GM18870 (cell line): Measurements from ENCODE around the gene XPA.
A peak's percentile ranks its signal among the peaks of the same experiment; 100 is the strongest.
"Not testable (repeated sequence)": the region's sequence is repeated elsewhere in the genome, so short reads cannot be mapped to it uniquely, and the experiment has no call there.

ENCODE experiments used
- ATAC-seq: cut with Tn5 transposase; IDR thresholded peaks from one replicate; pipeline ENCODE4 v1.9.1; 2021; ENCODE audit warnings: moderate library complexity; ENCODE audit not compliant: unreplicated experiment

XPA gene

GRCh38 chr9:97696803-97697601 lies at the start of gene XPA:
XPA (minus strand) TSS chr9:97697340; CDS start chr9:97697292, 48 bp downstream.
- peak; percentile 79 for ATAC-seq

GRCh38 chr9:97744710-97745708 lies 47.9 kb upstream of the XPA start:
- ATAC-seq: no peak

GRCh38 chr9:97744025-97744424 lies 46.9 kb upstream of the XPA start:
- not testable (repeated sequence) for ATAC-seq

- no peak for ATAC-seq
Measured at GRCh38 chr9:97742545-97742944, 45.4 kb upstream of the XPA start.

GRCh38 chr9:97741947-97742346 lies 44.8 kb upstream of the XPA start:
- no peak for ATAC-seq

GRCh38 chr9:97740848-97741821 lies 44.0 kb upstream of the XPA start:
- no peak for ATAC-seq

GRCh38 chr9:97737429-97737828 lies 40.3 kb upstream of the XPA start:
- no peak for ATAC-seq

GRCh38 chr9:97735070-97735600 lies 38.0 kb upstream of the XPA start:
- ATAC-seq: no peak

- ATAC-seq: no peak
Measured at GRCh38 chr9:97726716-97727115, 29.6 kb upstream of the XPA start.

GRCh38 chr9:97723819-97724218 lies 26.7 kb upstream of the XPA start:
- no peak for ATAC-seq

- ATAC-seq: no peak
Measured at GRCh38 chr9:97722331-97722730, 25.2 kb upstream of the XPA start.

- no peak for ATAC-seq
Measured at GRCh38 chr9:97721396-97721795, 24.3 kb upstream of the XPA start.

GRCh38 chr9:97717866-97718265 lies 20.7 kb upstream of the XPA start:
- no peak for ATAC-seq

GRCh38 chr9:97714435-97714834 lies 17.3 kb upstream of the XPA start:
- no peak for ATAC-seq

GRCh38 chr9:97711223-97711626 lies 14.1 kb upstream of the XPA start:
- ATAC-seq: no peak

GRCh38 chr9:97710356-97711222 lies 13.4 kb upstream of the XPA start:
- ATAC-seq: peak; percentile 52

- ATAC-seq: no peak
Measured at GRCh38 chr9:97706246-97706645, 9.1 kb upstream of the XPA start.

- no peak for ATAC-seq
Measured at GRCh38 chr9:97705354-97705950, 8.3 kb upstream of the XPA start.

GRCh38 chr9:97704851-97705250 lies 7.7 kb upstream of the XPA start:
- ATAC-seq: no peak
